Measurements from ENCODE around the gene GPR137C. TPM values are rescaled to one million over a fixed set of nuclear protein-coding genes. Genes with fewer than 3 reads are reported as not detected.

The GPR137C gene
- total RNA-seq, 1 donor from 2014 or later: 1.1 TPM

DNA sequence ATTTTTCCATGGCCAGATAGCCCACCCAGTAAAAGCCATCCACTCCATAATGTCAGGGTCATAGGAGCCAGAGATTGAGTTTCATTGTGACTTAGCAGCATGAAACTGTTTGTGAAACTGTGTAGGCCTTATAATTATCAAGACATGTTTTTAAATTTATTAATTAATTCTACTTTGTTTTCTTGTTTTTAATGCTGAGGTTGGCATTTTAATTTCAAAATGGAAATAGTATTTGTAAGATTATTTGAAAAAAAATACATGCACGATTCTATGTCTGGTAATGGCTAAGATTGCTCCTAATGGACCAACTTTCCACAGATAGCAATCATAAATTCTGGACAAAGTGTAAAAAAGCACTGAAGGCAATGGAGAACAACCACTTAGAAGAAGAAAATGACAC lies 67.1 kb downstream of the GPR137C start:
- Mint-ChIP-seq H3K36me3 (ENCODE audit: low read depth, unreplicated experiment) (no peaks in the 10 kb centered on the region), H3K27ac (ENCODE audit: unreplicated experiment) (no peak overlapping the region), H3K4me3 (ENCODE audit: unreplicated experiment) (no peak overlapping the region), H3K9me3 (ENCODE audit: unreplicated experiment) (no peaks in the 10 kb centered on the region), H3K27me3 (ENCODE audit: low read depth, unreplicated experiment) (no peaks in the 10 kb centered on the region), H3K4me1 (ENCODE audit: low read depth, unreplicated experiment) (no peaks in the 10 kb centered on the region)
- H3K9ac ChIP-seq (ENCODE audit: low read length): no peak overlapping the region
- H3K4me1 ChIP-seq (ENCODE audit: insufficient read depth, low read length): no peaks in the 10 kb centered on the region
- H4K20me1 ChIP-seq (ENCODE audit: insufficient read depth, low read length): no peaks in the 10 kb centered on the region
- H3K27ac ChIP-seq (ENCODE audit: low read depth, low read length): no peak overlapping the region
- TF ChIP-seq EZH2 (IDR thresholded peaks at IDR 0.05; ENCODE audit: insufficient read depth, low read length): no peak
- TF ChIP-seq, protein P1, sequence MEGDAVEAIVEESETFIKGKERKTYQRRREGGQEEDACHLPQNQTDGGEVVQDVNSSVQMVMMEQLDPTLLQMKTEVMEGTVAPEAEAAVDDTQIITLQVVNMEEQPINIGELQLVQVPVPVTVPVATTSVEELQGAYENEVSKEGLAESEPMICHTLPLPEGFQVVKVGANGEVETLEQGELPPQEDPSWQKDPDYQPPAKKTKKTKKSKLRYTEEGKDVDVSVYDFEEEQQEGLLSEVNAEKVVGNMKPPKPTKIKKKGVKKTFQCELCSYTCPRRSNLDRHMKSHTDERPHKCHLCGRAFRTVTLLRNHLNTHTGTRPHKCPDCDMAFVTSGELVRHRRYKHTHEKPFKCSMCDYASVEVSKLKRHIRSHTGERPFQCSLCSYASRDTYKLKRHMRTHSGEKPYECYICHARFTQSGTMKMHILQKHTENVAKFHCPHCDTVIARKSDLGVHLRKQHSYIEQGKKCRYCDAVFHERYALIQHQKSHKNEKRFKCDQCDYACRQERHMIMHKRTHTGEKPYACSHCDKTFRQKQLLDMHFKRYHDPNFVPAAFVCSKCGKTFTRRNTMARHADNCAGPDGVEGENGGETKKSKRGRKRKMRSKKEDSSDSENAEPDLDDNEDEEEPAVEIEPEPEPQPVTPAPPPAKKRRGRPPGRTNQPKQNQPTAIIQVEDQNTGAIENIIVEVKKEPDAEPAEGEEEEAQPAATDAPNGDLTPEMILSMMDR (IDR thresholded peaks at IDR 0.05; ENCODE audit: insufficient read depth, low read depth, low read length): no peak
- H3K36me3 ChIP-seq (ENCODE audit: insufficient read depth, low read length): no peaks in the 10 kb centered on the region
- FAIRE-seq (no peak), DNase-seq (ENCODE audit: low read depth) (no peak)
- no peak overlapping the region for H3K4me2 ChIP-seq (ENCODE audit: low read length)
- H3K27me3 ChIP-seq (ENCODE audit: insufficient read depth, low read length): no peaks in the 10 kb centered on the region
- H2AFZ ChIP-seq (ENCODE audit: low read depth, low read length): no peak overlapping the region
- no peak overlapping the region for H3K4me3 ChIP-seq (ENCODE audit: insufficient read depth, low read depth, low read length)
- H3K9me3 ChIP-seq (ENCODE audit: insufficient read depth, low read depth, low read length): no peaks in the 10 kb centered on the region
- no peaks in the 10 kb centered on the region for H3K79me2 ChIP-seq (ENCODE audit: insufficient read depth, low read length)

DNA sequence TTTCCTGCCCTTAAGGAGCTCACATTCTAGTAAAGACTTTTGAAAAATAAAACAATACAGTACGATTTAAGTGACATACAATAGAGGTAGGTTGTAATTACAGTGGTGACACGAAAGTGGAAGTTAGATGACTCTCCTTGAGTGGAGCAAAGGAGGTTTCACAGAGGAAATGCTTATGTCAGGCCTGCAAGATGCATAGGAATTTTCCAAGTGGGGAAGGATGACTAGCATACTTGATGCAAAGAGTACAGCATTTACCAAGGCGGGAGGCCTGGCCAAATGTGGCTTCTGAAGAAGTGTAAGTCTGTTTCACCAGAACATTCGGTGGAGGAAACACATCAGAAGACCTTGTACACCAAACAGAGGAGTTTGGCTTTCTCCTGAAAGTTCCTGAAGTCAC lies 87.5 kb downstream of the GPR137C start:
- Histone ChIP-seq H3K4me3 (ENCODE audit: insufficient read depth, low read depth, low read length) (no peak overlapping the region), H3K9me3 (ENCODE audit: insufficient read depth, low read depth, low read length) (no peaks in the 10 kb centered on the region), H3K27ac (ENCODE audit: low read depth, low read length) (no peak overlapping the region), H3K4me2 (ENCODE audit: low read length) (no peak overlapping the region), H3K36me3 (ENCODE audit: insufficient read depth, low read length) (peaks cover 4% of the 10 kb centered on the region), H3K4me1 (ENCODE audit: insufficient read depth, low read length) (no peaks in the 10 kb centered on the region), H3K27me3 (ENCODE audit: insufficient read depth, low read length) (no peaks in the 10 kb centered on the region), H3K9ac (ENCODE audit: low read length) (no peak overlapping the region), H3K79me2 (ENCODE audit: insufficient read depth, low read length) (no peaks in the 10 kb centered on the region), H2AFZ (ENCODE audit: low read depth, low read length) (no peak overlapping the region), H4K20me1 (ENCODE audit: insufficient read depth, low read length) (no peaks in the 10 kb centered on the region)
- no peak for DNase-seq (ENCODE audit: low read depth)
- Mint-ChIP-seq H3K4me3 (ENCODE audit: unreplicated experiment) (no peak overlapping the region), H3K9me3 (ENCODE audit: unreplicated experiment) (peaks cover 2% of the 10 kb centered on the region), H3K4me1 (ENCODE audit: low read depth, unreplicated experiment) (no peaks in the 10 kb centered on the region), H3K27me3 (ENCODE audit: low read depth, unreplicated experiment) (no peaks in the 10 kb centered on the region), H3K27ac (ENCODE audit: unreplicated experiment) (no peak overlapping the region), H3K36me3 (ENCODE audit: low read depth, unreplicated experiment) (peaks cover 11% of the 10 kb centered on the region)
- FAIRE-seq: no peak
- no peak for TF ChIP-seq EZH2 (IDR thresholded peaks at IDR 0.05; ENCODE audit: insufficient read depth, low read length)
- TF ChIP-seq, protein P1 (IDR thresholded peaks at IDR 0.05; ENCODE audit: insufficient read depth, low read depth, low read length): no peak

DNA sequence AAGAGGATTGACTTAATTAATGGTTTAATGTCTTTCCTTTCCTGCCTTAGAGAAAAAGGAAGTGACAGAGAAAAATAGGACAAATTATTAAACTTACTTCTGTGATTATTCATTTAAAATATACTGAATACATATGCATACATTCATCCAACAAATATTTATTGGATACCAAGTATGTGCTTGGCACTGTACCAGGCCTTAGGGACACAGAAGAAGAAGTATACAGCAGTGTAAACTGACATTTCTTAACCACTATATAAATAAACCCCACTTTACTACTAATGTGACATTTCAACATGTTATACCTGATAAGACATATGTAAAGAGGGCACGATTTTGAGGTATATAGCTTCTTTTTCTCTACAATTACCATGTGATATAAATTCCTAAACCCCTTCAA lies 89.1 kb downstream of the GPR137C start:
- peaks cover 2% of the 10 kb centered on the region for H3K9me3 Mint-ChIP-seq (ENCODE audit: unreplicated experiment)

More for the DNA sequence above, 89.1 kb downstream of the GPR137C start:
- Histone ChIP-seq H2AFZ (ENCODE audit: low read depth, low read length) (no peak overlapping the region), H3K4me1 (ENCODE audit: insufficient read depth, low read length) (no peaks in the 10 kb centered on the region), H3K27me3 (ENCODE audit: insufficient read depth, low read length) (no peaks in the 10 kb centered on the region), H3K4me3 (ENCODE audit: insufficient read depth, low read depth, low read length) (no peak overlapping the region), H3K79me2 (ENCODE audit: insufficient read depth, low read length) (no peaks in the 10 kb centered on the region), H3K36me3 (ENCODE audit: insufficient read depth, low read length) (peaks cover 4% of the 10 kb centered on the region), H3K4me2 (ENCODE audit: low read length) (no peak overlapping the region), H3K27ac (ENCODE audit: low read depth, low read length) (no peak overlapping the region), H3K9me3 (ENCODE audit: insufficient read depth, low read depth, low read length) (no peaks in the 10 kb centered on the region), H4K20me1 (ENCODE audit: insufficient read depth, low read length) (no peaks in the 10 kb centered on the region), H3K9ac (ENCODE audit: low read length) (no peak overlapping the region)
- no peak overlapping the region for H3K27ac Mint-ChIP-seq (ENCODE audit: unreplicated experiment)
- DNase-seq (ENCODE audit: low read depth) (no peak), FAIRE-seq (no peak)
- H3K4me1 Mint-ChIP-seq (ENCODE audit: low read depth, unreplicated experiment): no peaks in the 10 kb centered on the region
- no peaks in the 10 kb centered on the region for H3K27me3 Mint-ChIP-seq (ENCODE audit: low read depth, unreplicated experiment)
- H3K4me3 Mint-ChIP-seq (ENCODE audit: unreplicated experiment): no peak overlapping the region
- TF ChIP-seq EZH2 (IDR thresholded peaks at IDR 0.05; ENCODE audit: insufficient read depth, low read length): no peak
- TF ChIP-seq, protein P1 (IDR thresholded peaks at IDR 0.05; ENCODE audit: insufficient read depth, low read depth, low read length): no peak
- H3K36me3 Mint-ChIP-seq (ENCODE audit: low read depth, unreplicated experiment): peaks cover 15% of the 10 kb centered on the region

Data from astrocyte (in vitro differentiated cells and primary cell).